ENCODE data around the gene KIF1B. TPM values are rescaled to one million over a fixed set of nuclear protein-coding genes. Genes with fewer than 3 reads are reported as not detected.
"Not testable (repeated sequence)": the region's sequence is repeated elsewhere in the genome, so short reads cannot be mapped to it uniquely, and the experiment has no call there.

The KIF1B gene
- total RNA-seq, 1 donor from 2014 or later = 38.0 TPM

DNA sequence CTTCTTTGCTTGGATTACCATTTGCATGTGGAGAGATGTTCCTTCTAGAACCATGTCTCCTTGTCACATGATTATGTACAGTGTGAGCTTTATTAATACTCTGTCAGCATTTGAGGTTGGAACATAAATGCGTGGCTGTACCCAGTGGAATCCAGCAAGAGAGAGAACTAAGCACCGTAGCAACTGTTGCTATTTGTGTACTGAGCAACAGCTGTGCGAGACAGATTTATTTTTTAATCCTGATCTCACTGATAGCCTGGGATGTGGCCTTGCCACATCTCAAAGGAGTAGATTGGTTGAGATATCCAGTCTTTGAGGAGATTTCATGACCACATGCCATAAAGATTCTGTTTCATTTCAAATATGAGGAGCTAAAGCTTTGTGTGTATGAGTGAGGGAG lies 43.4 kb downstream of the KIF1B start:
- Histone ChIP-seq H3K9me3 (no peaks in the 10 kb centered on the region), H3K4me1 (peaks cover 42% of the 10 kb centered on the region), H3K4me3 (no peak overlapping the region), H3K36me3 (peaks cover 19% of the 10 kb centered on the region), H3K27ac (peak overlapping the region; percentile 22), H3K27me3 (ENCODE audit: low read depth) (no peaks in the 10 kb centered on the region)
- DNase-seq (no peak), ATAC-seq (peak; percentile 90 to 93)
- TF ChIP-seq, protein P1, sequence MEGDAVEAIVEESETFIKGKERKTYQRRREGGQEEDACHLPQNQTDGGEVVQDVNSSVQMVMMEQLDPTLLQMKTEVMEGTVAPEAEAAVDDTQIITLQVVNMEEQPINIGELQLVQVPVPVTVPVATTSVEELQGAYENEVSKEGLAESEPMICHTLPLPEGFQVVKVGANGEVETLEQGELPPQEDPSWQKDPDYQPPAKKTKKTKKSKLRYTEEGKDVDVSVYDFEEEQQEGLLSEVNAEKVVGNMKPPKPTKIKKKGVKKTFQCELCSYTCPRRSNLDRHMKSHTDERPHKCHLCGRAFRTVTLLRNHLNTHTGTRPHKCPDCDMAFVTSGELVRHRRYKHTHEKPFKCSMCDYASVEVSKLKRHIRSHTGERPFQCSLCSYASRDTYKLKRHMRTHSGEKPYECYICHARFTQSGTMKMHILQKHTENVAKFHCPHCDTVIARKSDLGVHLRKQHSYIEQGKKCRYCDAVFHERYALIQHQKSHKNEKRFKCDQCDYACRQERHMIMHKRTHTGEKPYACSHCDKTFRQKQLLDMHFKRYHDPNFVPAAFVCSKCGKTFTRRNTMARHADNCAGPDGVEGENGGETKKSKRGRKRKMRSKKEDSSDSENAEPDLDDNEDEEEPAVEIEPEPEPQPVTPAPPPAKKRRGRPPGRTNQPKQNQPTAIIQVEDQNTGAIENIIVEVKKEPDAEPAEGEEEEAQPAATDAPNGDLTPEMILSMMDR (IDR thresholded peaks at IDR 0.05) = no peak
- intact Hi-C loops (cut with DNase I) = no loop called here

DNA sequence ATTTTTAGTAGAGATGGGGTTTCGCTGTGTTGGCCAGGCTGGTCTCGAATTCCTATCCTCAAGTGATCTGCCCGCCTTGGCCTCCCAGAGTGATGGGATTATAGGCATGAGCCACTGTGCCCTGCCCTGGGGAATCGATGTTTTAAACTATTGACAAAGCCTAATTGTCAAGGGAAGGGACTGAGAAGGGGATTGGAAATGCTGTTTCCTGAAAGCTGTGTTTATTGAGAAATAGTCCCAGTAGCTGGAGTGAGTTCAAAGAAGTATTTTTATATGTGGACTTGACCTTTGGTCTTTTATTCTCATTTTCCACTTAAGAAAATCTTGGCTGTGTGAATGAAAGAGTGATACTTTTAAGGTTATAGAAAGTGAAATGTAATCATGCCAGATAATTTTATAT lies 47.5 kb downstream of the KIF1B start:
- TF ChIP-seq, protein P1 (IDR thresholded peaks at IDR 0.05) = no peak
- DNase-seq = no peak
- no peak overlapping the region for H3K4me3 ChIP-seq
- intact Hi-C loops (cut with DNase I) = no loop called here
- H3K9me3 ChIP-seq = no peaks in the 10 kb centered on the region
- H3K36me3 ChIP-seq = peaks cover 60% of the 10 kb centered on the region
- peaks cover 28% of the 10 kb centered on the region for H3K4me1 ChIP-seq
- peak overlapping the region; percentile 2 for H3K27ac ChIP-seq
- H3K27me3 ChIP-seq (ENCODE audit: low read depth) = no peaks in the 10 kb centered on the region
- peak; percentile 22 to 35 for ATAC-seq

DNA sequence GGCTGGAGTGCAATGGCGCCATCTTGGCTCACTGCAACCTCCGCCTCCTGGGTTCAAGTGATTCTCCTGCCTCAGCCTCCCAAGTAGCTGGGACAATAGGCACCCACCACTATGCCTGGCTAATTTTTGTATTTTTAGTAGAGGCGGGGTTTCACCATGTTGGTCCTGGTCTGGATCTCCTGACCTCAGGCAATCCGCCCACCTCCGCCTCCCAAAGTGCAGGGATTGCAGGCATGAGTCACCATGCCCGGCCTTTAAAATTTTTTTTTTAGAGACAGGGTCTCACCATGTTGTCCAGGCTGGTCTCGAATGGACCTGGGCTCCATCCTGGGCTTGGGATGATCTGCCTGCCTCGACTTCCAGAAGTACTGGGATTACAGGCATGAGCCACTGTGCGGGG lies 49.2 kb downstream of the KIF1B start:
- H3K27me3 ChIP-seq (ENCODE audit: low read depth); H3K4me3 ChIP-seq; ATAC-seq; H3K27ac ChIP-seq; H3K9me3 ChIP-seq; intact Hi-C loops (cut with DNase I); DNase-seq: not testable (repeated sequence)
- peaks cover 25% of the 10 kb centered on the region for H3K4me1 ChIP-seq
- peaks cover 76% of the 10 kb centered on the region for H3K36me3 ChIP-seq

DNA sequence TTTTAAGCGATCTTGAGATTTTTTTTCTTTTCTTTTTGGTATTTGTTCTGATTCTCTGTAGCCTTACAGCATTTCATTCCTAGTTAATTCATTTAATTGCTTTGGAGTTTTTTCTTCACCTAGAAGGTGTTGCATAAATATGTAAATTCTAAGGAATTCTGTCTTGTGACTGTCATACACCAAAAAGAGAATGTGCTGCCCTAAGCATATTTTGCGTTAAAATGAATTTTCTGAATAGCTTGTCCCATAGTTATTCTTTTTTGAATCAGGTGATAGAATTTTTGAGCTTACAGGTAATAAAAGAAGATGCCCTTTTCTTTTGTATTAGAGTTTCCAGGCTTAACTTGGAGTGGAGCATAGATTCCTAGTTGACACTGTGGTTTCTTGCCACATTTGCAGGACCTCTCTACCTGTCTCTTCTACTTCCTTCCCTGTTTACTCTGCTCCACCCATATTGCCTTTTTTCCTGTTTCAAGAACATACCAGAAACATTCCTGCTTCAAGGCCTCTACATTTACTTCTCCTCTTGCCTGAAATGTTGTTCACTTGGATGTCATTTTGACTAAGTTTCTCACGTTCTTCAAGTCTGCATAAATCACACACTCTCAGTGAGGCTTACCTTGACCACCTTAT lies 53.2 kb downstream of the KIF1B start:
- TF ChIP-seq, protein P1 (IDR thresholded peaks at IDR 0.05) = no peak
- H3K4me3 ChIP-seq = no peak overlapping the region
- H3K27ac ChIP-seq = peak overlapping the region; percentile 42
- intact Hi-C loops (cut with DNase I) = no loop called here
- peaks cover 12% of the 10 kb centered on the region for H3K4me1 ChIP-seq
- no peaks in the 10 kb centered on the region for H3K27me3 ChIP-seq (ENCODE audit: low read depth)
- ATAC-seq (peak; percentile 86 to 91), DNase-seq (no peak)
- H3K9me3 ChIP-seq = no peaks in the 10 kb centered on the region
- H3K36me3 ChIP-seq = peaks cover 90% of the 10 kb centered on the region

DNA sequence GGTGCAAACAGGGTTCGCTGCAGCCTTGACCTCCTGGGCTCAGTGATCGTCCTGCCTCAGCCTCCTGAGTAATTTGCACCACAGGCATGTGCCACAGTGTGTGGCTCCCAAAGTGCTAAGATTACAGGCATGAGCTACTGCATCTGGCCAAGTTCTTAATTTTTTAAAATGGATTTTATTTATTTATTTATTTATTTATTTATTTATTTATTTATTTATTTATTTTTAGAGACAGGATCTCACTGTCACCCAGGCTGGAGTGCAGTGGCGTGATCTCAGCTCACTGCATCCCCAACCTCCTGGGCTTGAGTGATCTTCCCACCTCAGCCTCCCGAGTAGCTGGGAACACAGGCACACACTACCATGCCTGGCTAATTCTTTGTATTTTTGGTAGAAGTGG lies 54.7 kb downstream of the KIF1B start:
- TF ChIP-seq, protein P1 (IDR thresholded peaks at IDR 0.05) = no peak
- intact Hi-C loops (cut with DNase I) = no loop called here
- ATAC-seq (no peak), DNase-seq (no peak)
- H3K27me3 ChIP-seq (ENCODE audit: low read depth) = no peaks in the 10 kb centered on the region
- H3K27ac ChIP-seq = no peak overlapping the region
- H3K4me1 ChIP-seq = peaks cover 12% of the 10 kb centered on the region
- H3K9me3 ChIP-seq = no peaks in the 10 kb centered on the region
- no peak overlapping the region for H3K4me3 ChIP-seq
- peaks cover 89% of the 10 kb centered on the region for H3K36me3 ChIP-seq

DNA sequence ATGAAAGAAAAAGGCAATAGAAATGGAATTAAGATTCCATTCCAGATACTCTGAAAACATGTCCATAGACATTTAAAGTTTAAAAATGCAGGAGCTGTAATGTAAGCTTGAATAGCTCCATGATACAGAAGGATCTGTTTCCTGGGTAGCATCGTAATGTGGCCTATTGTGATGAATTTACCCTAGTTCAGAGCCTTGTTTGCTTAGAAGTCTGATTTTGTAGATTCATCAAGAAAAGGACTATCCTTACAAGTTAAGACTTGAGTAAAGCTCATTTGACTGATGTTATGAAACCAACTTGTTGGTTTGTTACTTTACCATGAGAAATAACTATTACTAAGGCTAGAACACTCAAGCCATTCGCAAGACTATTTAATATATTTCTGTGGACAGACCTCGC lies 55.5 kb downstream of the KIF1B start:
- H3K36me3 ChIP-seq = peaks cover 80% of the 10 kb centered on the region

More for the DNA sequence above, 55.5 kb downstream of the KIF1B start:
- H3K27ac ChIP-seq = no peak overlapping the region
- ATAC-seq = no peak
- intact Hi-C loops (cut with DNase I) = no loop called here
- H3K4me3 ChIP-seq = no peak overlapping the region
- no peaks in the 10 kb centered on the region for H3K9me3 ChIP-seq
- DNase-seq = no peak
- H3K27me3 ChIP-seq (ENCODE audit: low read depth) = no peaks in the 10 kb centered on the region
- H3K4me1 ChIP-seq = peaks cover 12% of the 10 kb centered on the region
- TF ChIP-seq, protein P1 (IDR thresholded peaks at IDR 0.05) = no peak
